ENCODE measurements around the gene UBE3D.

Gene UBE3D

DNA sequence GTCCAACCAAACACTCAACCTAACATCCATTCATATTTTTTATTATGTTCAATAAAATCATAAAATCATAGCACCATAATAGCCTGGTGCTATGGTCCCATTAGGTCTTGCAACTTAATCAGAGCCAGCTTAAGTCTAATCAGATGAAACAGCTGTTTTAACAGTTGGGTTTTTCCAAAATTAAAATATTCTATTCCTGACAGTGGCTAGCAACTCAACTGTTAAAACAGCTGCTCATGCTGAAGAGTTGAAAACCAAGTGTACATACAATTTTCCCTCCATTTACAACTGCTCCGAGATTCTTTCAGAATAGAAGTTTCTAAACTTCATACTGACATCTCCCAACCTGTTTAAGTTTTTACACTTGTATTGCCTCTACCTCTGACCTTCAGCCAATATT lies 89.5 kb downstream of the UBE3D start:
- no peak overlapping the region for H3K27ac ChIP-seq
- TF ChIP-seq, protein P1, sequence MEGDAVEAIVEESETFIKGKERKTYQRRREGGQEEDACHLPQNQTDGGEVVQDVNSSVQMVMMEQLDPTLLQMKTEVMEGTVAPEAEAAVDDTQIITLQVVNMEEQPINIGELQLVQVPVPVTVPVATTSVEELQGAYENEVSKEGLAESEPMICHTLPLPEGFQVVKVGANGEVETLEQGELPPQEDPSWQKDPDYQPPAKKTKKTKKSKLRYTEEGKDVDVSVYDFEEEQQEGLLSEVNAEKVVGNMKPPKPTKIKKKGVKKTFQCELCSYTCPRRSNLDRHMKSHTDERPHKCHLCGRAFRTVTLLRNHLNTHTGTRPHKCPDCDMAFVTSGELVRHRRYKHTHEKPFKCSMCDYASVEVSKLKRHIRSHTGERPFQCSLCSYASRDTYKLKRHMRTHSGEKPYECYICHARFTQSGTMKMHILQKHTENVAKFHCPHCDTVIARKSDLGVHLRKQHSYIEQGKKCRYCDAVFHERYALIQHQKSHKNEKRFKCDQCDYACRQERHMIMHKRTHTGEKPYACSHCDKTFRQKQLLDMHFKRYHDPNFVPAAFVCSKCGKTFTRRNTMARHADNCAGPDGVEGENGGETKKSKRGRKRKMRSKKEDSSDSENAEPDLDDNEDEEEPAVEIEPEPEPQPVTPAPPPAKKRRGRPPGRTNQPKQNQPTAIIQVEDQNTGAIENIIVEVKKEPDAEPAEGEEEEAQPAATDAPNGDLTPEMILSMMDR (conservative IDR thresholded peaks at IDR 0.05), result no peak
- TF ChIP-seq ZFX (IDR thresholded peaks at IDR 0.05), result no peak

DNA sequence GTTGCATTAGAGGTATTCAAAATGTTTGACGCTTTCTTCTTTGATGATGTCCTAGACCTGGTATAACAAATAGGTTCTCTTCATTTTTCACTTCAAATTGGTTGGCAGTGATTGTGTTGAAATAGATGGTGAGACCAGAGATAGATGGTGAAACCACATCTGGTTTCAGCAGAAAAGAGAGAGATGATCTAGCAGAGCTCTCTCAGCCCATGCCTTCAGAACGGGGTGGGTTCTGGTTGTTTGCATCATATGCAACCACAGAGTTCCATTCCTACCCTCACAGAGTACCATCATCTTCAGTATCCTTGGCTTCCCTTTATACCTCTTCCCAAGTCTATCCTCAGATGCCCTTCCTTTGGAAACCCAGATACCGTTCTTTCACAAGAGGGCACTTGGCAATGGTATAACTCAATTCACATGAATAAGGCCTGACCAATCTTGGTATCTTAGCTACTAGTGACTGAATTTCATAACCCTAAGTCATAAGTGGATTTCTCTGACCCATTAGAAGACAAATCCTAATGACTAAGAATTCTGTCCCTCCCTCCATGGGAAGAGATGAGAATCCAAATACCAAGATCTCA lies 93.7 kb downstream of the UBE3D start:
- no peak overlapping the region for H3K27ac ChIP-seq
- no peak for TF ChIP-seq ZFX (IDR thresholded peaks at IDR 0.05)
- TF ChIP-seq, protein P1 (conservative IDR thresholded peaks at IDR 0.05), result no peak

DNA sequence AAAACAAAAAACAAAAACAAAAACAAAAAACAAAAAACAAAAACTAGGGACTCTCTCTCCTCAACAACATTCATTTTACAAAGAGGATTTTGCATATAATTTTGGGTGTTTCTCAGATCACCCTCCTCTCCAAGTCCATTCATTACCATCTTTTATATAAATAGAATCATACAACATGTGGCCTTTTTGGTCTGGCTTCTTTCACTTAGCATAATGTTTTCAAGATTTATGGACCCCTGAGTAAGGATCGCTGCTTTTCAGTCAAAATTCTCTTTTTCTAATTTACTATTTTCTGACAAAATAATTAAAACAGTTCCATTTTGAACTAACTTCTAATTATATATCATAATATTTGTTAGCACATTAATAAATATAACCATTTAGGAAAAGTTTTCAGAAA lies 94.8 kb downstream of the UBE3D start:
- H3K27ac ChIP-seq, result no peak overlapping the region
- TF ChIP-seq, protein P1 (conservative IDR thresholded peaks at IDR 0.05), result no peak
- no peak for TF ChIP-seq ZFX (IDR thresholded peaks at IDR 0.05)

DNA sequence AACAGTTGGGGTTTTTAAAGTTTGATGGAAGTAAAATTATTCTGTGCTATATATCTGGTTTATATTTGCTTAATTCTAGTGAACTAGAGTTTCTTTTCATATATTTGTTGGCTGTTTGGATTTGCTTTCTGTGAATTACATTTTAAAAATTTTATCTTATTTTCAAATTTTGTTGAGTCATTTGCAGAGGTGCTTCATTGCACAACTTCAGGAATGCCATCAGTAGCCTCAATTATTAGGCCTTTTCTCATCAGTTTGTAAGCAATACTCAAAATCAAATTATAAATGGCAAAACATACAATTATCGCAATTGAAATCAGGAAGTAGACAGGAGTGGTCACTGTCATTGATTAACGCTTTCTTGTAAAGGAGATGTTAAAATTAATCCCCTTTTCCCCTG lies 96.9 kb downstream of the UBE3D start:
- TF ChIP-seq, protein P1 (conservative IDR thresholded peaks at IDR 0.05), result no peak
- no peak for TF ChIP-seq ZFX (IDR thresholded peaks at IDR 0.05)
- H3K27ac ChIP-seq, result no peak overlapping the region

DNA sequence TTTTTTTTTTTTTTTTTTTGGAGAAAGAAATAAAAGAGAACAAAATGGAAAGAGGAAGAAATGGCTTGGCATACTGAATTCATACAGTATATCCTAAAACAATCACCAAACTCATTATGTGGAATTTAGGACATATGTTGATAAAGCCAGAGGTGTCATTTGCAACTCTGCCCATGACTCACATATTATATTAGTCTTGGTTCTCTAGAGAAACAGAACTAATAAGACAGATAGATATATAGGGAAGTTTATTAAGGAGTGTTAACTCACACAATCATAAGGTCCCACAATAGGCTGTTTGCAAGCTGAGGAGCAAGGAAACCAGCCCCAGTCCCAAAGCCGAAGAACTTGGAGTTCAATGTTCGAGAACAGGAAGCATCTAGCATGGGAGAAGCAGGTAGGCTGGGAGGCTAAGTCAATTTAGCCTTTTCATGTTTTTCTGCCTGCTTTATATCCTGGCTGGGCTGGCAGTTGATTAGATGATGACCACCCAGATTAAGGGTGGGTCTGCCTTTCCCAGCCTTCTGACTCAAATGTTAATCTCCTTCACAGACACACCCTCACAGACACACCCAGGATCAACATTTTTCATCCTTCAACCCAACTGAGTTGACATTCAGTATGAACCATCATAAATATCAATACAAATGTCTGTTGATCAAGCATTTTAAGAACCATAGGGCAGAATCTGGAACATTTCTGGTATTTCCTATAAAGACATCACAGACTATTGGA lies 102.3 kb downstream of the UBE3D start:
- TF ChIP-seq, protein P1 (conservative IDR thresholded peaks at IDR 0.05), result no peak
- no peak for TF ChIP-seq ZFX (IDR thresholded peaks at IDR 0.05)
- H3K27ac ChIP-seq, result no peak overlapping the region

DNA sequence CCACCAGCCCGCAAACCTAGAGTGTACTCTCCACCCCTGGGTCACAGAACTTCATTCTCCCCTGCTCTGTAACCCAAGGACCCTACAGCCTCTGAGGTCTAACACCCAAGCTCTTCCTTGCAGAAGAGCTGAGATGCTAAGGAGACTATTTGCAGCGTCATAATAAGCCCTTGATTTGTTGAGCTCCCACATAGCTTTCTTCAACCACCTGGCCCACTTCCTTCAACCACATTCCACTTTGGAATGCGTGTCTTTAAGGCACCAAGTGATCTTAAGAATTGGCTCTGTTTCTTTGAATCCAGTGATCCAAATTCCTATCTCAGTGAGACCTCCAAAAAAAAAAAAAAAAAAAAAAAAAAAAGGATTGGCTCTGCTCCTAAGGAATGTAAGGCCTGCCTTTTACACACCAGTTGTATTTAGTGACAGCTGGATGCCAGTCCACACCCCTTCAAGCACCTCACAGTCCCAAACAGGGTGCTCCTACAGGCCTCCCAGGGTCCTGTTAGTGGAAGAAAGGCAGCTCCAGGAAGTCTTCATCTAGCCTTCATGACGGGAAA lies 106.2 kb downstream of the UBE3D start:
- no peak overlapping the region for H3K27ac ChIP-seq
- TF ChIP-seq, protein P1 (conservative IDR thresholded peaks at IDR 0.05), result no peak
- TF ChIP-seq ZFX (IDR thresholded peaks at IDR 0.05), result no peak

DNA sequence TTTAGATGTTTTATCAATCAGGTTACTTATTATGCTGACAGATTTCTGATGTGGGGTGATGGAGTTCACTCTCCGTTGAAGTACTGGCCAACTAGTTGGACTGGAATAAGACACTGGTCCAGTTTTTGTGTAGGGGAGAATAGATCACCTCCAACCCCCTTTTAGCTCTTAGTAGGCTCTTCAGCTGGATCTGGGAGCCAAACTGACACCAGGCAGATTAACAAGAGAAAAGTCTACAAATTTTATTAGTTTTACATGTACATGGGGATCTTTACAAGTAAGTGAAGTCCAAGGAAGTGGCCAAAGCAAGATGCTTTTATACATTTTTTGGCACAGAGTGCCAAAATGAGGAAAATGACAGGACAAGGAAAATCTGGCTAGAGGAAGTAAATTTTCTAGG lies 107.1 kb downstream of the UBE3D start:
- no peak overlapping the region for H3K27ac ChIP-seq
- TF ChIP-seq, protein P1 (conservative IDR thresholded peaks at IDR 0.05), result no peak
- no peak for TF ChIP-seq ZFX (IDR thresholded peaks at IDR 0.05)
